Measurements from ENCODE around the gene MGA.

The MGA gene

DNA sequence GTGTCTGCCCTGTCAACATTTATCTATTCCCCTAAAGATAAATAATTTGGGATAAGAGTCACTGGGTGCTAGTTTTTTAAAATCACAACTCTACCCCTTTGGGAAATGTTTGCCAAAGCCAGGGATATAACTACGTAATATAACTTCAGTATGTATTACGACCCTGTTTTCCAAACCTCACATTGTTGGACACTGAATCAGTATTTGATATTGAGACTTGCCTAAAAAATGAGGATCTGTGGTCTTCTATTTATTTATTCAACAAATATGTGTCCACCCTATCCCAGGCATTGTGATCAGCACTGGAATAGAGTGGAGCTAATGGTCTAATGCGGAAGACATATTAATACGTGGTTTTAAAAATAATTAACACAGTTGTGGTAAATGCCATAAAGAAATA lies 4.5 kb upstream of the MGA start:
- H2AFZ ChIP-seq (ENCODE audit: low read depth, low read length, severe bottlenecking): no peak overlapping the region

DNA sequence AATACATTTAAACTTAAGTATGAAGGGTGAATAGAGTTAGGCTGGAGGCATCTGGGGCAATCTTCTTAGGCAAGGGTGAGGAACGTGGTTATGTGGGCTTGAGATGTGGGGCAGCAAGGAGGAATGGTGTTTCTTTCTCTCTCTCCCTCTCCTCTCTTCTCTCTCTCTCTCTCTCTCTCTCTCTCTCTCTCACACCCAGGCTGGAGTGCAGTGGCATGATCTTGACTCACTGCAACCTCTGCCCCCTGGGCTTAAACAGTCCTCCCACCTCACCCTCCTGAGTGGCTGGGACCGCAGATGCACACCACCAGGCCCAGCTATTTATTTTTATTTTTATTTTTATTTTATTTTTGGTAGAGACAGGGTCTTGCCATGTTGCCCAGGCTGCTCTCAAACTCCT lies 4.0 kb upstream of the MGA start:
- no peak overlapping the region for H3K9ac ChIP-seq (ENCODE audit: low read length)
- H3K79me2 ChIP-seq (ENCODE audit: insufficient read depth, low read length): peaks cover 4% of the 10 kb centered on the region

More for the DNA sequence above, 4.5 kb upstream of the MGA start:
- no peaks in the 10 kb centered on the region for H3K27me3 ChIP-seq (ENCODE audit: low read length)
- no peak overlapping the region for H3K4me2 ChIP-seq (ENCODE audit: low read depth, low read length, poor library complexity, severe bottlenecking)
- H3K9me2 ChIP-seq (replicated peaks; ENCODE audit: insufficient read depth, low read length): no peaks in the 10 kb centered on the region
- TF ChIP-seq, protein P1, sequence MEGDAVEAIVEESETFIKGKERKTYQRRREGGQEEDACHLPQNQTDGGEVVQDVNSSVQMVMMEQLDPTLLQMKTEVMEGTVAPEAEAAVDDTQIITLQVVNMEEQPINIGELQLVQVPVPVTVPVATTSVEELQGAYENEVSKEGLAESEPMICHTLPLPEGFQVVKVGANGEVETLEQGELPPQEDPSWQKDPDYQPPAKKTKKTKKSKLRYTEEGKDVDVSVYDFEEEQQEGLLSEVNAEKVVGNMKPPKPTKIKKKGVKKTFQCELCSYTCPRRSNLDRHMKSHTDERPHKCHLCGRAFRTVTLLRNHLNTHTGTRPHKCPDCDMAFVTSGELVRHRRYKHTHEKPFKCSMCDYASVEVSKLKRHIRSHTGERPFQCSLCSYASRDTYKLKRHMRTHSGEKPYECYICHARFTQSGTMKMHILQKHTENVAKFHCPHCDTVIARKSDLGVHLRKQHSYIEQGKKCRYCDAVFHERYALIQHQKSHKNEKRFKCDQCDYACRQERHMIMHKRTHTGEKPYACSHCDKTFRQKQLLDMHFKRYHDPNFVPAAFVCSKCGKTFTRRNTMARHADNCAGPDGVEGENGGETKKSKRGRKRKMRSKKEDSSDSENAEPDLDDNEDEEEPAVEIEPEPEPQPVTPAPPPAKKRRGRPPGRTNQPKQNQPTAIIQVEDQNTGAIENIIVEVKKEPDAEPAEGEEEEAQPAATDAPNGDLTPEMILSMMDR (IDR thresholded peaks at IDR 0.05; ENCODE audit: insufficient read depth, low read length, poor library complexity, severe bottlenecking): no peak
- TF ChIP-seq EZH2phosphoT487 (conservative IDR thresholded peaks at IDR 0.05; ENCODE audit: low read length): no peak
- no peak overlapping the region for H3K9ac ChIP-seq (ENCODE audit: low read length)
- no peak overlapping the region for H3K27ac ChIP-seq (ENCODE audit: low read depth, low read length)
- H4K20me1 ChIP-seq (ENCODE audit: low read depth, low read length): no peaks in the 10 kb centered on the region
- no peaks in the 10 kb centered on the region for H3K36me3 ChIP-seq (ENCODE audit: low read length)
- H3K79me2 ChIP-seq (ENCODE audit: insufficient read depth, low read length): no peaks in the 10 kb centered on the region; the same call in 1 of the 2 replicates
- H3F3A ChIP-seq (ENCODE audit: insufficient read depth): peaks cover 15% of the 10 kb centered on the region
- H3K4me3 ChIP-seq (ENCODE audit: insufficient read depth, low read length, poor library complexity, severe bottlenecking): no peak overlapping the region
- H3K9me3 ChIP-seq (ENCODE audit: insufficient read depth, low read length): no peaks in the 10 kb centered on the region

DNA sequence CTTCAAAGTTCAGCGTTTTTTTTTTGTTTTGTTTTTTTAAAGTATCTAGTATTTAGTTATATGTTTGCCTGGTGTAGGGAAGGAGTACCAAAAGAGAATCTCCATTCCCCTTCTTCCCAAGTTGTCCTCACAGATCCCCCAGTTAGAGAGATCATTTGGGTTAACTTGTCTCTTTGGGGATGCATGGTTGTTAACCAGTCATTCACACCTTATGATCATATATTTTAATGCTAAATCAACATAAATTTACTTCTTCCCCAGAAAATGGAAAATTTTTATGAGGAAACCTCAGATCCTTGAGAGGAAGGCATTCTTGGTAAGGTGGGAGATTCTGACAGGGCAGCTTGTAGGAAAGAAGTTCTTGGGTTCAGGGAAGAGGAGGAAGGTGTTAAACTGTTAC lies 1.5 kb upstream of the MGA start:
- TF ChIP-seq, protein P1 (IDR thresholded peaks at IDR 0.05; ENCODE audit: insufficient read depth, low read length, poor library complexity, severe bottlenecking): no peak
- no peak for TF ChIP-seq EZH2phosphoT487 (conservative IDR thresholded peaks at IDR 0.05; ENCODE audit: low read length)
- no peaks in the 10 kb centered on the region for H4K20me1 ChIP-seq (ENCODE audit: low read depth, low read length)
- H3K4me3 ChIP-seq (ENCODE audit: insufficient read depth, low read length, poor library complexity, severe bottlenecking): no peak overlapping the region
- no peak overlapping the region for H3K4me2 ChIP-seq (ENCODE audit: low read depth, low read length, poor library complexity, severe bottlenecking)
- no peak overlapping the region for H3K9ac ChIP-seq (ENCODE audit: low read length)
- no peaks in the 10 kb centered on the region for H3K9me3 ChIP-seq (ENCODE audit: insufficient read depth, low read length)
- H3K79me2 ChIP-seq (ENCODE audit: insufficient read depth, low read length): peaks cover 29% of the 10 kb centered on the region
- peaks cover 25% of the 10 kb centered on the region for H3F3A ChIP-seq (ENCODE audit: insufficient read depth)
- no peak overlapping the region for H2AFZ ChIP-seq (ENCODE audit: low read depth, low read length, severe bottlenecking)
- H3K27me3 ChIP-seq (ENCODE audit: low read length): no peaks in the 10 kb centered on the region
- no peaks in the 10 kb centered on the region for H3K9me2 ChIP-seq (replicated peaks; ENCODE audit: insufficient read depth, low read length)
- no peaks in the 10 kb centered on the region for H3K36me3 ChIP-seq (ENCODE audit: low read length)
- no peak overlapping the region for H3K27ac ChIP-seq (ENCODE audit: low read depth, low read length)

More for the DNA sequence above, 4.0 kb upstream of the MGA start:
- TF ChIP-seq EZH2phosphoT487 (conservative IDR thresholded peaks at IDR 0.05; ENCODE audit: low read length): no peak
- TF ChIP-seq, protein P1 (IDR thresholded peaks at IDR 0.05; ENCODE audit: insufficient read depth, low read length, poor library complexity, severe bottlenecking): no peak
- Histone ChIP-seq H4K20me1 (ENCODE audit: low read depth, low read length) (no peaks in the 10 kb centered on the region), H3F3A (ENCODE audit: insufficient read depth) (peaks cover 19% of the 10 kb centered on the region), H3K27me3 (ENCODE audit: low read length) (no peaks in the 10 kb centered on the region), H3K27ac (ENCODE audit: low read depth, low read length) (no peak overlapping the region), H3K4me2 (ENCODE audit: low read depth, low read length, poor library complexity, severe bottlenecking) (no peak overlapping the region), H3K9me3 (ENCODE audit: insufficient read depth, low read length) (no peaks in the 10 kb centered on the region), H3K9me2 (replicated peaks; ENCODE audit: insufficient read depth, low read length) (no peaks in the 10 kb centered on the region), H3K36me3 (ENCODE audit: low read length) (no peaks in the 10 kb centered on the region), H2AFZ (ENCODE audit: low read depth, low read length, severe bottlenecking) (no peak overlapping the region), H3K4me3 (ENCODE audit: insufficient read depth, low read length, poor library complexity, severe bottlenecking) (no peak overlapping the region)

All from SU-DHL-6 (cell line).